ENCODE measurements around the gene RIMBP2.
"Not testable (repeated sequence)": the region's sequence is repeated elsewhere in the genome, so short reads cannot be mapped to it uniquely, and the experiment has no call there.

RIMBP2 gene

DNA sequence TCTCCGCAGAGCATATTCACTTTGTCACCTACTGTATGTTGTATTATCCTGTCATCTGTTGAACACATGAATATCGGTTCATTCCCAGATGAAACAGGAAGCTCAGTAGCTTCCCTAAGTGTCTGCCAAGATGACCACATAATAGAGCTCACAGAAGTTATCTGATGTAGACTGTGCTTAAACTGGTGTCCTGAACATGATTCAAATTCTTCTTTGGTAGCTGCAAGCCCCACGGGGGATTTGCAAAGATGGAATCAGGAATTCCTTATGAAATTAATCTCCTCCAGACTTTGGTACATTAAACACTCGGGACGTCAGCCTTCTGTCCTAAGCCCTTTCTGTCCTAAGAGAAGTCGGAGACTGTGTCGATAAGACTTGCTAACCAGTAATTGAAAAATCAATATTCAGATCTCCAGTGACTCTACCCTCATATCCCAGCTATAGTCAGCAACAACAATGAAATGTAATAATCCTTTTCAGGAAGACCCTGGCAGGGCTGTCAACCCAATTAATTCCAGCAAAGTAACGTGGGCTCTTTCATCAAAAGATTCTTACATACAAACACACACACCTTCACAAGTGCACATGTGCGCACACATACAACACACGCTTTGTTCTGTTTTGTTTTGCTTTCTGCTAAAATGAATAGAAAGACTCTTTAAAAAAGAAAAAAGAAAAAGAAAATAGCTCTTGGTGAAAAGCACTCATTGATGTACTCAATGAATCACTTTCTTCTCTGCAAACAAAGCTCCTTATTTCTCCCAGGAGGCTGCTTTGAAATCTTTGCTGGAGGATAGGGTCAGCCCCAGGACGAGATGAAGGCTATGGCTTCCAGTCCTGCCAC lies 127.2 kb downstream of the RIMBP2 start:
- TF ChIP-seq, protein P1, sequence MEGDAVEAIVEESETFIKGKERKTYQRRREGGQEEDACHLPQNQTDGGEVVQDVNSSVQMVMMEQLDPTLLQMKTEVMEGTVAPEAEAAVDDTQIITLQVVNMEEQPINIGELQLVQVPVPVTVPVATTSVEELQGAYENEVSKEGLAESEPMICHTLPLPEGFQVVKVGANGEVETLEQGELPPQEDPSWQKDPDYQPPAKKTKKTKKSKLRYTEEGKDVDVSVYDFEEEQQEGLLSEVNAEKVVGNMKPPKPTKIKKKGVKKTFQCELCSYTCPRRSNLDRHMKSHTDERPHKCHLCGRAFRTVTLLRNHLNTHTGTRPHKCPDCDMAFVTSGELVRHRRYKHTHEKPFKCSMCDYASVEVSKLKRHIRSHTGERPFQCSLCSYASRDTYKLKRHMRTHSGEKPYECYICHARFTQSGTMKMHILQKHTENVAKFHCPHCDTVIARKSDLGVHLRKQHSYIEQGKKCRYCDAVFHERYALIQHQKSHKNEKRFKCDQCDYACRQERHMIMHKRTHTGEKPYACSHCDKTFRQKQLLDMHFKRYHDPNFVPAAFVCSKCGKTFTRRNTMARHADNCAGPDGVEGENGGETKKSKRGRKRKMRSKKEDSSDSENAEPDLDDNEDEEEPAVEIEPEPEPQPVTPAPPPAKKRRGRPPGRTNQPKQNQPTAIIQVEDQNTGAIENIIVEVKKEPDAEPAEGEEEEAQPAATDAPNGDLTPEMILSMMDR (IDR thresholded peaks at IDR 0.05) = no peak
- Histone ChIP-seq H3K27me3 (ENCODE audit: control insufficient read depth, insufficient read depth, low read length) (no peaks in the 10 kb centered on the region), H3K9me3 (ENCODE audit: control insufficient read depth, low read length) (no peaks in the 10 kb centered on the region), H3K4me3 (ENCODE audit: low read depth, low read length) (no peak overlapping the region), H2AFZ (no peak overlapping the region), H3K9ac (no peak overlapping the region), H3K4me2 (ENCODE audit: low read length) (no peak overlapping the region), H3K27ac (no peak overlapping the region), H3K4me1 (no peaks in the 10 kb centered on the region), H3K36me3 (ENCODE audit: control insufficient read depth, insufficient read depth, low read length) (no peaks in the 10 kb centered on the region), H3K79me2 (peaks cover 18% of the 10 kb centered on the region)

DNA sequence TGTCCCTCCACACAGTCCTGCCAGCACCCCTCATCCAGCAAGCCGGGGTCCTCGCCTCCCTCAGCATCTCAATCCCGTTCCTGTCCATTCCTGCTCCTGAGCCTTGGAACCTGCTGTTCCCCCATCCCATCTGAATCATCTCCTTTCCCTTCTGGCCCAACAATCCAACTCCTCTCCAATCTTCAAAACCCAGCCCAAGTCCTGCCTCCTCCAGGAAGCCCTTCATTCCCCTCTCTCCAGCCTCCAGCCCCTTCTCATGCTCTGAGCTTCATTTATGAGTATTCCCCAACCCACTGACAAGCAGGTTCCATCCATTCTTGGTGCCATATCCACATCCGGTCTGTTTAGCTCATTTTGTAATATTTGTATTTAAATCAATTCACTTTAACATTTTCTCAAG lies 128.1 kb downstream of the RIMBP2 start:
- Histone ChIP-seq H3K4me1 (no peaks in the 10 kb centered on the region), H3K4me2 (ENCODE audit: low read length) (no peak overlapping the region), H3K36me3 (ENCODE audit: control insufficient read depth, insufficient read depth, low read length) (no peaks in the 10 kb centered on the region), H3K9me3 (ENCODE audit: control insufficient read depth, low read length) (no peaks in the 10 kb centered on the region), H3K27ac (no peak overlapping the region), H3K4me3 (ENCODE audit: low read depth, low read length) (no peak overlapping the region), H3K79me2 (peaks cover 21% of the 10 kb centered on the region), H3K27me3 (ENCODE audit: control insufficient read depth, insufficient read depth, low read length) (no peaks in the 10 kb centered on the region), H3K9ac (no peak overlapping the region), H2AFZ (no peak overlapping the region)
- TF ChIP-seq, protein P1 (IDR thresholded peaks at IDR 0.05) = no peak

DNA sequence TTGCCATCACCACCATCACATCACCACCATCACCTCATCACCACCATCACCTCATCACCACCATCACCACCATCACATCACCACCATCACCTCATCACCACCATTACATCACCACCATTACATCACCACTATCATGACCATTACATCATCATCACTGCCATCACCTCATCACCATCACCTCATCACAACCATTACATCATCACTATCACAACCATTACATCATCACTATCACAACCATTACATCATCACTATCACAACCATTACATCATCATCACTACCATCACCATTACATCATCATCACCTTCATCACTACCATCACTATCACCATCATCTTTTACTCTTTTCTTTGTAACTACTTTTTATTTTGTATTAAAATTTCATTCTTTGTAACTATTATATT lies 131.6 kb downstream of the RIMBP2 start:
- not testable (repeated sequence) for H3K27ac ChIP-seq; H3K27me3 ChIP-seq (ENCODE audit: control insufficient read depth, insufficient read depth, low read length); H3K4me3 ChIP-seq (ENCODE audit: low read depth, low read length); H3K9ac ChIP-seq; H3K4me2 ChIP-seq (ENCODE audit: low read length); H3K36me3 ChIP-seq (ENCODE audit: control insufficient read depth, insufficient read depth, low read length); H3K4me1 ChIP-seq; H3K9me3 ChIP-seq (ENCODE audit: control insufficient read depth, low read length); H2AFZ ChIP-seq
- peaks cover 21% of the 10 kb centered on the region for H3K79me2 ChIP-seq

DNA sequence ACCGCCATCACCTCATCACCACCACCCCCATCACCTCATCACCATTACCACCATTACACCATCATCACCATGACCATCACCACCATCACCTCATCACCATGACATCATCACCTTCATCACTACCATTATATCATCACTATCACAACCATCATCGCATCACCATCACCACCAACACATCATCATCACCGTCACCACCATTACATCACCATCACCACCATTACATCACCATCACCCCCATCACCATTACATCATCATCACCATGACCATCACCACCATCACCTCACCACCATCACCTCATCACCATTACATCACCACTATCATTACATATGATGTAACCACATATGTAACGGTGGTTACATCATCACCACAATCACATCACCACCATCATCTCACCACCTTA lies 132.3 kb downstream of the RIMBP2 start:
- H3K79me2 ChIP-seq = peaks cover 21% of the 10 kb centered on the region
- H3K27ac ChIP-seq = no peak overlapping the region
- no peak overlapping the region for H3K4me3 ChIP-seq (ENCODE audit: low read depth, low read length)
- no peak overlapping the region for H2AFZ ChIP-seq
- TF ChIP-seq, protein P1 (IDR thresholded peaks at IDR 0.05) = no peak
- no peaks in the 10 kb centered on the region for H3K36me3 ChIP-seq (ENCODE audit: control insufficient read depth, insufficient read depth, low read length)
- no peak overlapping the region for H3K9ac ChIP-seq
- no peaks in the 10 kb centered on the region for H3K9me3 ChIP-seq (ENCODE audit: control insufficient read depth, low read length)
- no peaks in the 10 kb centered on the region for H3K4me1 ChIP-seq
- H3K4me2 ChIP-seq (ENCODE audit: low read length) = no peak overlapping the region
- H3K27me3 ChIP-seq (ENCODE audit: control insufficient read depth, insufficient read depth, low read length) = no peaks in the 10 kb centered on the region

DNA sequence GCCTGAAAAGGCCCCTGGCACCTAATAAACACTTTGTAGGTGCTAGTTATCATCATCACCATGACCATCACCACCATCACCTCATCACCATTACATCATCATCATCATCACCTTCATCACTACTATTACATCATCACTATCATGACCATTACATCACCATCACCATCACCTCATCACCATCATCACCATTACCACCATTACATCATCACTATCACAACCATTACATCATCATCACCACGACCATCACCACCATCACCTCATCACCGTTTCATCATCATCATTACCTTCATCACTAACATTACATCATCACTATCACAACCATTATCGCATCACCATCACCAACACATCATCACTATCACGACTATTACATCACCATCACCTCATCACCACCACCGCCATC lies 132.8 kb downstream of the RIMBP2 start:
- TF ChIP-seq, protein P1 (IDR thresholded peaks at IDR 0.05) = no peak
- Histone ChIP-seq H3K4me3 (ENCODE audit: low read depth, low read length) (no peak overlapping the region), H3K36me3 (ENCODE audit: control insufficient read depth, insufficient read depth, low read length) (no peaks in the 10 kb centered on the region)

More for the DNA sequence above, 132.8 kb downstream of the RIMBP2 start:
- Histone ChIP-seq H3K9ac (no peak overlapping the region), H3K27me3 (ENCODE audit: control insufficient read depth, insufficient read depth, low read length) (no peaks in the 10 kb centered on the region), H3K79me2 (peaks cover 21% of the 10 kb centered on the region), H3K4me2 (ENCODE audit: low read length) (no peak overlapping the region), H3K9me3 (ENCODE audit: control insufficient read depth, low read length) (no peaks in the 10 kb centered on the region), H2AFZ (no peak overlapping the region), H3K4me1 (no peaks in the 10 kb centered on the region), H3K27ac (no peak overlapping the region)

Data from parathyroid adenoma (tissue), 2 donors.